Measurements from ENCODE around the gene ATP9B.
"Not testable (repeated sequence)": the region's sequence is repeated elsewhere in the genome, so short reads cannot be mapped to it uniquely, and the experiment has no call there.

ATP9B gene

DNA sequence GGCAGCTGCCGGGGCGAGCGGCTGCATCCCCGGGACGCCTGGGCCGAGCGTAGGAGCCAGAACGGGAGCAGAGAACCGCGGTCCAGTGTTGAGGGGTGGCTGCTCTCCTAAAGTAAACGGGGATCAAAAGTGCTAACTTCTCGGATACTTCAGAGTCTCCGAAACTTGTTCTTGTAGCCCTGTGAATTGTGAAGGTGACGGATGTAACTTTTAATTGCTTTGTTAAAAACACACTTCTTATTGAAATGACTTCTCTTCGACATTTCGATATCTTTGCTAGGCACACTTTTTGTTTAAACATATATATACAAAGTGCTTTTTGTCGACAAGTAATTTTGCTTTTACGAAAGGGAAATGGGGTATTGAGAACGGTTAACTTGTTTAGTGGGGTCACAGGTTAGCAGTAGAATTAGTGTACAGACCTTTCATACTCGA is 540 bp downstream of the ATP9B start:
- peak overlapping the region; percentile 86 for H3K4me3 ChIP-seq (replicated peaks; ENCODE audit: low read depth, low read length)
- TF ChIP-seq, protein P1, sequence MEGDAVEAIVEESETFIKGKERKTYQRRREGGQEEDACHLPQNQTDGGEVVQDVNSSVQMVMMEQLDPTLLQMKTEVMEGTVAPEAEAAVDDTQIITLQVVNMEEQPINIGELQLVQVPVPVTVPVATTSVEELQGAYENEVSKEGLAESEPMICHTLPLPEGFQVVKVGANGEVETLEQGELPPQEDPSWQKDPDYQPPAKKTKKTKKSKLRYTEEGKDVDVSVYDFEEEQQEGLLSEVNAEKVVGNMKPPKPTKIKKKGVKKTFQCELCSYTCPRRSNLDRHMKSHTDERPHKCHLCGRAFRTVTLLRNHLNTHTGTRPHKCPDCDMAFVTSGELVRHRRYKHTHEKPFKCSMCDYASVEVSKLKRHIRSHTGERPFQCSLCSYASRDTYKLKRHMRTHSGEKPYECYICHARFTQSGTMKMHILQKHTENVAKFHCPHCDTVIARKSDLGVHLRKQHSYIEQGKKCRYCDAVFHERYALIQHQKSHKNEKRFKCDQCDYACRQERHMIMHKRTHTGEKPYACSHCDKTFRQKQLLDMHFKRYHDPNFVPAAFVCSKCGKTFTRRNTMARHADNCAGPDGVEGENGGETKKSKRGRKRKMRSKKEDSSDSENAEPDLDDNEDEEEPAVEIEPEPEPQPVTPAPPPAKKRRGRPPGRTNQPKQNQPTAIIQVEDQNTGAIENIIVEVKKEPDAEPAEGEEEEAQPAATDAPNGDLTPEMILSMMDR (IDR thresholded peaks at IDR 0.05; ENCODE audit: low read depth, low read length, missing control alignments): no peak
- DNase-seq (ENCODE audit: extremely low read depth, low read depth): no peak

DNA sequence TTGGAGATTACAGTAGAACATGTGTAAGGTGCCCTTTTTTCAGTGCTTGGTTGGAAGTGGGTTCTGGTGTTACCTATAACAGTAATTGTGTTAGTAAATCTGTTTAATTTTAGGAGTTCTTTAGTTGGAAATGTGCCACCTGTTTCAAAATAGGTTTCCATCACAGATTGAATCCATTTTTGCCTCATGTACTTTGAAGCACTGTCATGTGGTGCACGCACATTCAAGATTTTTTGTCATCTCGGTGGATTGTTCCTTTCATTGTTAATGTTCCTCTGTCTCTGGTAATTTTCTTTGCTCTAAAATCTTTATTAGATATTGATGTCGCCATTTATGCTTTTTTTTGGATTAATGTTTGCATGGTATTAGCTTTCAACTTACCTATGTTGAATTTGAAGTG is 1.3 kb downstream of the ATP9B start:
- no peak for DNase-seq (ENCODE audit: extremely low read depth, low read depth)
- TF ChIP-seq, protein P1 (IDR thresholded peaks at IDR 0.05; ENCODE audit: low read depth, low read length, missing control alignments): no peak
- H3K4me3 ChIP-seq (replicated peaks; ENCODE audit: low read depth, low read length): peak overlapping the region; percentile 86

DNA sequence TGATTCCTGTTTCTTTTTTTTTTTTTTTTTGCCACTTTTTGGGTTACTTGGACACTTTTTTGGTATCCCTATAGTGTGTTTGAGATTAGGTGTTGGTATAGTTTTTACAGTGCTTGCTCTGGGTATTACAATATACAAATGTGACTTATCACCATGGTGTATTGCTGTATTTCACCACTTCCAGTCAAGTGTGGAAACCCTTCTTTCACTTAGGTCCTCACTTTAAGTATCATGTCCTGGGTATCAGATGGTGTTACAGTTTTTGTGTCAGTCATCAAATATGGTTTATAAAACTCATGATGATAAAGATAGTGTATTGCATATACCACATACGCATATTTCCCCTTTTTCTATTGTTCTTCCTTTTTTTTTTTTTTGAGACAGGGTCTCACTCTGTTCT is 1.8 kb downstream of the ATP9B start:
- no peak overlapping the region for H3K4me3 ChIP-seq (replicated peaks; ENCODE audit: low read depth, low read length)
- TF ChIP-seq, protein P1 (IDR thresholded peaks at IDR 0.05; ENCODE audit: low read depth, low read length, missing control alignments): no peak
- DNase-seq (ENCODE audit: extremely low read depth, low read depth): no peak

DNA sequence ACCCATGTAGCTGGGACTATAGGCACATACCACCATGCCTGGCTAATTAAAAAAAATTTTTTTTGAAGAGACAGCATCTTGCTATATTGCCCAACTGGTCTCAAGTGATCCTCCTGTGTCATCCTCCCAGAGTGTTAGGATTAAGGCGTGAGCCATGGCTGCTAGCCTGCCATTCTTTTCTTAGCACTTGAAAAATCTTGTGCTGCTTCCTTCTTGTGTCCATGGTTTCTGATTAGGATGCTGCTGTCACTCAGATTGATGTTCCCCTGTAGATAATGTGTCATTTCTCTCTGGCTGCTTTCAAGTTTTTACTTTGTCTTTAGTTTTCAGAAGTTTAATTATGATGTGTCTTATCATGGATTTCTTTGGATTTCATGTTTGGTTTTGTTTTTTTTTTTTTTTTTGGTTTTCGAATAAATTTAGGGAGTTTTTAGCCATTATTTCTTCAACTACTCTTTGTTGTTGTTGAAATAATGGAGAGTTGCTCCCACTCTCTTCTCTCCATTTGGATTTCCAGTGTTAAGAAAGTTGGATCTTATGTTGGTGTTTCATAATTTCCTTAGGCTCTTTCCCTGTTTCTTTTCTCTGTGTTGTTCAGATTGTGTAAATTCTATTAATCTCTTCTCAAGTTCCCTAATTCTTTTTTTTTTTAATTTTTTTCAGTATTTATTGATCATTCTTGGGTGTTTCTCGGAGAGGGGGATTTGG is 2.5 kb downstream of the ATP9B start:
- no peak for DNase-seq (ENCODE audit: extremely low read depth, low read depth)
- TF ChIP-seq, protein P1 (IDR thresholded peaks at IDR 0.05; ENCODE audit: low read depth, low read length, missing control alignments): no peak
- H3K4me3 ChIP-seq (replicated peaks; ENCODE audit: low read depth, low read length): no peak overlapping the region

DNA sequence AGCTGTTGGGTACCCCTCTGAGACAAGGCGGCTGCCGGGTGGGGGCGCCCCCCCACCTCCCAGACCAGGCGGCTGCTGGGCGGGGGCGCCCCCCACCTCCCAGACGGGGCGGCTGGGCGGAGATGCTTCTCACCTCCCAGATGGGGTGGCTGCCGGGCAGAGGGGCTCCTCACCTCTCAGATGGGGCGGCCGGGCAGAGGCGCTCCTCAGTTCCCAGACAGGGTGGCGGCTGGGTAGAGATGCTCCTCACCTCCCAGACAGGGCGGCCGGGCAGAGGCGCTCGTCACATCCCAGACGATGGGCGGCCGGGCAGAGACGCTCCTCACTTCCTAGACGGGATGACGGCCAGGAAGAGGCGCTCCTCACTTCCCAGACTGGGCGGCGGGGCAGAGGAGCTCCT is 3.5 kb downstream of the ATP9B start:
- H3K4me3 ChIP-seq (replicated peaks; ENCODE audit: low read depth, low read length); DNase-seq (ENCODE audit: extremely low read depth, low read depth): not testable (repeated sequence)

DNA sequence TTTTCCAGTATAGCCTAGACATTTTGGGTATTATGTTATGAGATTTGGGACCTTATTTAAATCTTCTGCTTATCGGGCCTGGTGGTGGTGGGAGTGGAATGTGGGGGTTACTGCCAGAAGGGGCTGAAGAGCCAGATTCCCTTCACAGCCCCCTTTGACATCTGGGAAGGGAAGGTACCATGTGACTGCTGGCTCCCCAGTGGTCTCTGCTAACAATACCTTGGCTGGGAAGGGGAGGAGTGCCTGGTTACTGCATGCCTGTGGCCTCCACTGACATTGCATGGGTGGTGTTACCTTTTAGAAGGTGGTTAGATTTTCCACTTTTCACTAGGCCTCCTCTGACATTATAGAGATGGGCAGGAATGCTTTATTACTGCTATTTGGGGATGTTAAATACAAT is 8.0 kb downstream of the ATP9B start:
- no peak for DNase-seq (ENCODE audit: extremely low read depth, low read depth)
- TF ChIP-seq, protein P1 (IDR thresholded peaks at IDR 0.05; ENCODE audit: low read depth, low read length, missing control alignments): no peak
- H3K4me3 ChIP-seq (replicated peaks; ENCODE audit: low read depth, low read length): no peak overlapping the region

DNA sequence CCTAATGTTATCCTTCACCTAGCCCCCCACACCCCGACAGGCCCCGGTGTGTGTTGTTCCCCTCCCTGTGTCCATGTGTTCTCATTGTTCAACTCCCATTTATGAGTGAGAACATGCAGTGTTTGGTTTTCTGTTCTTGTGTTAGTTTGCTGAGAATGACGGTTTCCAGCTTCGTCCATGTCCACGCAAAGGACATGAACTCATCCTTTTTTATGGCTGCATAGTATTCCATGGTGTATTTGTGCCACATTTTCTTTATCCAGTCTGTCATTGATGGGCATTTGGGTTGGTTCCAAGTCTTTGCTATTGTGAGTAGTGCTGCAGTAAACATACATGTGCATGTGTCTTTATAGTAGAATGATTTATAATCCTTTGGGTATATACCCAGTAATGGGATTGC is 9.6 kb downstream of the ATP9B start:
- DNase-seq (ENCODE audit: extremely low read depth, low read depth): not testable (repeated sequence)

DNA sequence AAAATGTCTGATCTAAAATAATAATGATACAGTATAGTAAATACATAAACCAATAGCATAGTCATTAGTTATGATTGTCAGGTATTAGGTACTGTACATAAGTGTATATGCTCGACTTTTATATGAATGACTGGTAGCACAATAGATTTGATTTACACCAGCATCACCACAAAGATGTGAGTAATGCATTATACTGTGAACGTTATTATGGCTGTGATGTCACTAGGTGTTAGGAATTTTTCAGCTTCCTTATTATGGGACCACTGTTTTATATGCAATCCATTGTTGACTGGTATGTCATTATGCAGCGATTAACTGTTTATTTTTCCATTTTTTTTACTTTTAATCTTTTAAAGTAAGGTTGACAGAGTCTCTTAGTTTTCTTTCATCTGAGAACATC is 23.7 kb downstream of the ATP9B start:
- no peak overlapping the region for H3K4me3 ChIP-seq (replicated peaks; ENCODE audit: low read depth, low read length)
- TF ChIP-seq, protein P1 (IDR thresholded peaks at IDR 0.05; ENCODE audit: low read depth, low read length, missing control alignments): no peak
- DNase-seq (ENCODE audit: extremely low read depth, low read depth): no peak

More for the DNA sequence above, 9.6 kb downstream of the ATP9B start:
- not testable (repeated sequence) for H3K4me3 ChIP-seq (replicated peaks; ENCODE audit: low read depth, low read length)

Measured in HFF-Myc (cell line).